IPS-NIHi11 (cell line): Measurements from ENCODE around the gene APCDD1L.

Experiments used
- DNase-seq: peaks from one replicate; pipeline ENCODE4 v3.0.0; 2012; ENCODE audit warnings: mixed read lengths, low spot score

APCDD1L gene

GRCh38 chr20:58466729-58467571, 48.2 kb downstream of the APCDD1L start:
- no peak for DNase-seq

- no peak for DNase-seq
Observed at GRCh38 chr20:58466095-58466708, 49.0 kb downstream of the APCDD1L start.

- DNase-seq = no peak
Observed at GRCh38 chr20:58464838-58465237, 50.4 kb downstream of the APCDD1L start.

GRCh38 chr20:58463256-58463655, 51.9 kb downstream of the APCDD1L start:
- no peak for DNase-seq

GRCh38 chr20:58461899-58462298, 53.3 kb downstream of the APCDD1L start:
- no peak for DNase-seq

GRCh38 chr20:58461104-58461503, 54.1 kb downstream of the APCDD1L start:
- no peak for DNase-seq

- no peak for DNase-seq
Observed at GRCh38 chr20:58459058-58459750, 56.0 kb downstream of the APCDD1L start.

GRCh38 chr20:58458342-58459057, 56.7 kb downstream of the APCDD1L start:
- no peak for DNase-seq

GRCh38 chr20:58457083-58457695, 58.0 kb downstream of the APCDD1L start:
- no peak for DNase-seq

- DNase-seq = no peak
Observed at GRCh38 chr20:58454460-58454859, 60.7 kb downstream of the APCDD1L start.

- DNase-seq = no peak
Observed at GRCh38 chr20:58453391-58453790, 61.8 kb downstream of the APCDD1L start.

GRCh38 chr20:58452667-58453255, 62.4 kb downstream of the APCDD1L start:
- DNase-seq = no peak

- no peak for DNase-seq
Observed at GRCh38 chr20:58450254-58450653, 64.9 kb downstream of the APCDD1L start.

GRCh38 chr20:58449681-58450221, 65.4 kb downstream of the APCDD1L start:
- no peak for DNase-seq

GRCh38 chr20:58448958-58449357, 66.2 kb downstream of the APCDD1L start:
- DNase-seq = no peak

GRCh38 chr20:58447511-58448391, 67.4 kb downstream of the APCDD1L start:
- peak; percentile 67 for DNase-seq

GRCh38 chr20:58446960-58447265, 68.3 kb downstream of the APCDD1L start:
- no peak for DNase-seq

GRCh38 chr20:58446264-58446959, 68.8 kb downstream of the APCDD1L start:
- no peak for DNase-seq

GRCh38 chr20:58444746-58445255, 70.4 kb downstream of the APCDD1L start:
- no peak for DNase-seq
